Calu3 (cell line): ENCODE data around the gene FGF14. TPM values are rescaled to one million over a fixed set of nuclear protein-coding genes. Genes with fewer than 3 reads are reported as not detected.

Experiments used
- BruUV-seq: library from RNA; stranded (reverse); fragments of 400-500 nt; replicated peaks from 2 replicates; lab custom pipeline; 2021; lab: Mats Ljungman, UMichigan
- CTCF ChIA-PET: fragments of 300-600 bp; sonication (Branson Sonifier 250); formaldehyde crosslinking; loops from one replicate; lab custom pipeline; 2022; ENCODE audit warnings: antibody characterized with exemption; lab: Charles Lee
- DNase-seq: peaks from one replicate; pipeline ENCODE4 v3.0.0; 2022
- H3K27ac Mint-ChIP-seq: one replicate; pipeline ENCODE4 v1.8.0; 2022; ENCODE audit warnings: mixed read lengths; ENCODE audit not compliant: unreplicated experiment
- H3K27me3 Mint-ChIP-seq: one replicate; pipeline ENCODE4 v1.8.0; 2022; ENCODE audit warnings: mixed read lengths; ENCODE audit not compliant: unreplicated experiment
- H3K36me3 Mint-ChIP-seq: one replicate; pipeline ENCODE4 v1.8.0; 2022; ENCODE audit warnings: mild to moderate bottlenecking, moderate library complexity, mixed read lengths; ENCODE audit not compliant: insufficient read depth, unreplicated experiment
- H3K4me1 Mint-ChIP-seq: one replicate; pipeline ENCODE4 v1.8.0; 2022; ENCODE audit warnings: mild to moderate bottlenecking, low read depth, mixed read lengths; ENCODE audit not compliant: unreplicated experiment
- H3K4me3 Mint-ChIP-seq: one replicate; pipeline ENCODE4 v1.8.0; 2022; ENCODE audit warnings: mild to moderate bottlenecking, low read depth, moderate library complexity, mixed read lengths; ENCODE audit not compliant: unreplicated experiment
- H3K9me3 Mint-ChIP-seq: one replicate; pipeline ENCODE4 v1.8.0; 2022; ENCODE audit warnings: low read depth, mixed read lengths; ENCODE audit not compliant: unreplicated experiment
- intact Hi-C: fragments of 100-400 bp; cut with micrococcal nuclease; formaldehyde crosslinking; loops from one replicate; pipeline ENCODE4 v1.10.0; 2022; ENCODE audit not compliant: unreplicated experiment
- total RNA-seq: library from RNA; stranded (reverse); gene quantifications from 2 replicates; pipeline ENCODE4 v1.2.3, GENCODE V29; 2022
- TF ChIP-seq, protein P1 (sequence below): fragments of 200-600 bp; IDR thresholded peaks from one replicate; pipeline ENCODE4 v1.8.0; 2022; ENCODE audit warnings: antibody characterized with exemption; ENCODE audit not compliant: unreplicated experiment

The FGF14 gene
- total RNA-seq, 1 experiment from 2014 or later, result 0.21 TPM

DNA sequence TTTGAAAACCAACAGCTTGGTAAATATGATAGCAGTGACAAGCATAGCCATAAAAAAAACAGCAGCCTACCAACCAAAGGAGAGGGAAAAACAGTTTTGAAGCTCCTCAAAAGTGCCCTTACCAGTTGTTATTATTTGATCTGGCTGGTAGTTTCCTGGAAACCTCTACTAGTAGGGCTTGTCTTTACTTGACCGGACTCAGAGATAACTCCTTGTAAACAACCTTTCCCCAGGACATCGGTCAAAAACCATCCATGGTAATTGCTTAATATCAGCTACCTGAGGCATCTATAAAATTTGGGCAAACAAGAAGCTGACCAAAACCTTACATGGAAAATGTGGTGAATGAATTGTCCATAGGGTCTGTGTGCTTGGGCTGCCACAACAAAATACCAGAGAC, 210.9 kb downstream of the FGF14 start:
- no peak for DNase-seq
- BruUV-seq, result no TSS peak
- CTCF ChIA-PET, result no interaction called here
- peaks cover 12% of the 10 kb centered on the region for H3K4me1 Mint-ChIP-seq
- TF ChIP-seq, protein P1, sequence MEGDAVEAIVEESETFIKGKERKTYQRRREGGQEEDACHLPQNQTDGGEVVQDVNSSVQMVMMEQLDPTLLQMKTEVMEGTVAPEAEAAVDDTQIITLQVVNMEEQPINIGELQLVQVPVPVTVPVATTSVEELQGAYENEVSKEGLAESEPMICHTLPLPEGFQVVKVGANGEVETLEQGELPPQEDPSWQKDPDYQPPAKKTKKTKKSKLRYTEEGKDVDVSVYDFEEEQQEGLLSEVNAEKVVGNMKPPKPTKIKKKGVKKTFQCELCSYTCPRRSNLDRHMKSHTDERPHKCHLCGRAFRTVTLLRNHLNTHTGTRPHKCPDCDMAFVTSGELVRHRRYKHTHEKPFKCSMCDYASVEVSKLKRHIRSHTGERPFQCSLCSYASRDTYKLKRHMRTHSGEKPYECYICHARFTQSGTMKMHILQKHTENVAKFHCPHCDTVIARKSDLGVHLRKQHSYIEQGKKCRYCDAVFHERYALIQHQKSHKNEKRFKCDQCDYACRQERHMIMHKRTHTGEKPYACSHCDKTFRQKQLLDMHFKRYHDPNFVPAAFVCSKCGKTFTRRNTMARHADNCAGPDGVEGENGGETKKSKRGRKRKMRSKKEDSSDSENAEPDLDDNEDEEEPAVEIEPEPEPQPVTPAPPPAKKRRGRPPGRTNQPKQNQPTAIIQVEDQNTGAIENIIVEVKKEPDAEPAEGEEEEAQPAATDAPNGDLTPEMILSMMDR, result no peak
- intact Hi-C loops, result loop anchor here (10.0 kb wide), 1 partner anchor 364 kb away; no protein-coding TSS in a partner anchor
- no peak overlapping the region for H3K27ac Mint-ChIP-seq
- no peaks in the 10 kb centered on the region for H3K27me3 Mint-ChIP-seq
- H3K36me3 Mint-ChIP-seq, result no peaks in the 10 kb centered on the region
- no peak overlapping the region for H3K4me3 Mint-ChIP-seq
- H3K9me3 Mint-ChIP-seq, result peaks cover 6% of the 10 kb centered on the region

DNA sequence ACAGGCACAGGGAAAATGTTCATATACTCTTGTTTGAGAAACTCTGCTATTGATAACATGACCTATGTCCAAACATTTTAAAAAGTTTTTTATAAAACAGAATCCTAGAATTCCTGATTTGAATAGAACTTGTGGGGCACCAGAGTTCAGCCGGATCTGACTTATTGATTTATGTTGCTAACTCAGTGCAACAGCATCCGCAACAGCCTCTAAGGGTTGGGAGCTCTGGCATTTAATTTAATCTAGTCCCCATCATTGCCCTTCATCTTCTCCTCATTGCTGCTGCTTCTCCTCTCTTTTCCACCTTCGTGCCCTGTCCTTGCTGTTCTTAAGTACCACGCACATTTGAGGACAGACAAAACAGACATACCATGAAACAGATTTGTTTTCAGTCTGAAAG, 214.5 kb downstream of the FGF14 start:
- no peak for DNase-seq
- no TSS peak for BruUV-seq
- Mint-ChIP-seq H3K4me1 (peaks cover 10% of the 10 kb centered on the region), H3K9me3 (peaks cover 6% of the 10 kb centered on the region), H3K27ac (no peak overlapping the region), H3K36me3 (no peaks in the 10 kb centered on the region), H3K4me3 (no peak overlapping the region), H3K27me3 (no peaks in the 10 kb centered on the region)
- CTCF ChIA-PET, result no interaction called here
- intact Hi-C loops, result no loop called here
- TF ChIP-seq, protein P1, result no peak

DNA sequence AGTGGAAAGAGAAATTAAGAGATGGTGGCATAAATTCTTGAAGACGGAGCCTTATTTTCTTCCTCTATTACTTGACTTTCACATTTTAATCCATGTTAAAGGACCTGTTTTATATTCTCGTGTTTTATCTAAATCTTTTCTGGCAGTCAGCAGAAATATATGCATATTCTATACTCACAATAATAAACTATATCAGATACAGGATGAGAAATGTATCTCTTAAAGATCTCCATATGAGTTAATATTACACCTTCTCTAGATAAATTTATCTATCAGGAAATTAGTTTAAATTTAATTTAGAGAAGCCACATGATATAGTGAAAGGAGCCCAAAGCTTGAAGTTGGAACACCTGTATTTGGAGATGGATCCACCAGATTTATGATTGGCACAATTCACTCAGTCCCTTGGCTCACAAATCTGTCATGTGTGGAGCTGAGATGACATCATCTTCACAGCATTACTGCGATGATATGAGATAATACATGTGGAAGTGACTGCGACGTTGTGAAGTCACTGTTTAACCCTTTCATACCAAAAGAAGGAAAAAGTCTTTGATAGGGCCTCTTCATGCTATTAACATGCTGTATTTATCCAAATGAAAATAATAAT, 216.4 kb downstream of the FGF14 start:
- Mint-ChIP-seq H3K9me3 (peaks cover 6% of the 10 kb centered on the region), H3K4me3 (no peak overlapping the region), H3K4me1 (peaks cover 7% of the 10 kb centered on the region), H3K27me3 (no peaks in the 10 kb centered on the region), H3K36me3 (no peaks in the 10 kb centered on the region), H3K27ac (no peak overlapping the region)
- TF ChIP-seq, protein P1, result no peak
- DNase-seq, result no peak
- no TSS peak for BruUV-seq
- CTCF ChIA-PET, result no interaction called here
- intact Hi-C loops, result no loop called here

DNA sequence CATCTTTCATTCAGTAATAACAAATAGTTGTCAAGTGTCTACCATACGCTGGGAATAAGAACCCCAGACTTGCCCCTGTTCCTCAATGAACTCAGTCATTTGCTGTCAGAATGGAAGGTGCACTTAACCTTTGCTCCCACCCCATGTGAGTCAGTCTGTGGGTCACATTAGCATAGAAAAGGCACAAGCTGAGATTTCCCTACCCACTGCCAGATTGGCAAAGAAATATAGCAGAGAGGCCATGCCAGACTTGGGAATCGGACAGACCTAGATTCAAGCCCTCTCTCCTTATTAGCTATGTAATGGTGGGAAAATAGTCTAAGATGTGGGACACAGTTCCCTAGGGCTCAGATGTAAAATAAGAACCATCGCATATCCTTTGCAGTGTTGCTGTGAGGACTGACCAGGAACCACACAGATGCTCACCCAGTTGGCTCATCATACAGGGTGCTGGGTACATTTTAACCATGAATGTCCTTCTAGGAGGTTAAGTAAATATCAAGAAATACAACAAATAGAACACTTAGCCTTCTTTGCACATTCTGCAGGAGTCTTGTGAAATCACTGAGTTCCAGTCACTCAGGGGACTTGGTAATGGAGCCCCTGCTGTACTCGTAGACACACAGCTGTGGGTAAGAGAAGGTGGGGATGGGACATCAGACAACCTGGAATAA, 218.2 kb downstream of the FGF14 start:
- no peaks in the 10 kb centered on the region for H3K27me3 Mint-ChIP-seq
- DNase-seq, result no peak
- no peak overlapping the region for H3K4me3 Mint-ChIP-seq
- TF ChIP-seq, protein P1, result no peak
- H3K4me1 Mint-ChIP-seq, result peaks cover 7% of the 10 kb centered on the region
- no peaks in the 10 kb centered on the region for H3K36me3 Mint-ChIP-seq
- intact Hi-C loops, result no loop called here
- no peak overlapping the region for H3K27ac Mint-ChIP-seq
- CTCF ChIA-PET, result no interaction called here
- no peaks in the 10 kb centered on the region for H3K9me3 Mint-ChIP-seq
- no TSS peak for BruUV-seq
